Measurements from ENCODE around the gene SSC4D. TPM values are rescaled to one million over a fixed set of nuclear protein-coding genes. Genes with fewer than 3 reads are reported as not detected.

The SSC4D gene
- total and polyA plus RNA-seq, 9 of the 15 experiments (the other 6 are each of a cell fraction or from before 2014, with no cell fraction given), result 0.06 to 1.1 (median 0.85) TPM; not detected in 1

DNA sequence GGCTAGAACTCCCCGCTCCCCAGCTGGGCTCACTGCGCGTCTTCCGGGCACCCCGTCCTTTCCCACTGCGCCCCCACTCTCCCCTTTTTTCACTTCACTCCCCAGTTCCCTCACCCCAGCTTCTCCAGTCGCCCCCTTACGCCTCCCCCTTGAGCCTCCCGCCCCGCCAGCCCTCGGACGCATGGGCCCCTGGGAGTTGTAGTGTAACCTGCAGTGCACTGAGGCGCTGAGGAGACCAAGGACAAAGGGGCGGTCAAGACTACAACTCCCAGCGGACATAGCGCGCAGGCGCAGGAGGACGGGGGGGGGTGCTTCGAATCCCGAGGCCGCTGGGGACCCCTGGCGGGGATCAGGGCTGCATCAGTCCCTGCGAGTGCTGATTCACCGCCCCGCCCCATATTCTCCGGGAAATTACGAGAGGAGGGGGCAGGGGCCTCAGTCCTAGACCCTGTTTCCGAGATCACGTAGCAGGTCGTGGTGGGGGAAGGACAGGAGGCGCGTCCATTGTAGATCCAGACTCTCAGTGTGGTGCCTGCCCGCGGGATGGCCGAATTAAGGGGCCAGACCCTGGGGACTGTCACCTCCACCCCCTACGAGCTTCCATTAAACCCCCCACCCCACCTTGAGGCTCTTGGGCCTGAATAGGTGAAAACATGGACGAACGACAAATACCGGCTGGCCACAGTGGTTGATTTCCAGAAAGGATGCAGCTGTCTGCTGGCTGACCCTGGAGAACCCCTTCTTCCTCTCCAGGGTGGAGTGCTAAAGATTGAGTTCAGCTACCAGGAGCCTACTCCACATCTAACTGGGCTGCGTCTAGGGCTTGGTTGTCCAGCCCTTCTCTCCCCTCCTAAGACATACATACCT is 50.2 kb downstream of the SSC4D start (continued):
- TF ChIP-seq, protein P1, sequence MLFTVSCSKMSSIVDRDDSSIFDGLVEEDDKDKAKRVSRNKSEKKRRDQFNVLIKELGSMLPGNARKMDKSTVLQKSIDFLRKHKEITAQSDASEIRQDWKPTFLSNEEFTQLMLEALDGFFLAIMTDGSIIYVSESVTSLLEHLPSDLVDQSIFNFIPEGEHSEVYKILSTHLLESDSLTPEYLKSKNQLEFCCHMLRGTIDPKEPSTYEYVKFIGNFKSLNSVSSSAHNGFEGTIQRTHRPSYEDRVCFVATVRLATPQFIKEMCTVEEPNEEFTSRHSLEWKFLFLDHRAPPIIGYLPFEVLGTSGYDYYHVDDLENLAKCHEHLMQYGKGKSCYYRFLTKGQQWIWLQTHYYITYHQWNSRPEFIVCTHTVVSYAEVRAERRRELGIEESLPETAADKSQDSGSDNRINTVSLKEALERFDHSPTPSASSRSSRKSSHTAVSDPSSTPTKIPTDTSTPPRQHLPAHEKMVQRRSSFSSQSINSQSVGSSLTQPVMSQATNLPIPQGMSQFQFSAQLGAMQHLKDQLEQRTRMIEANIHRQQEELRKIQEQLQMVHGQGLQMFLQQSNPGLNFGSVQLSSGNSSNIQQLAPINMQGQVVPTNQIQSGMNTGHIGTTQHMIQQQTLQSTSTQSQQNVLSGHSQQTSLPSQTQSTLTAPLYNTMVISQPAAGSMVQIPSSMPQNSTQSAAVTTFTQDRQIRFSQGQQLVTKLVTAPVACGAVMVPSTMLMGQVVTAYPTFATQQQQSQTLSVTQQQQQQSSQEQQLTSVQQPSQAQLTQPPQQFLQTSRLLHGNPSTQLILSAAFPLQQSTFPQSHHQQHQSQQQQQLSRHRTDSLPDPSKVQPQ (CRISPR knock-in tag; IDR thresholded peaks at IDR 0.05; ENCODE audit: borderline replicate concordance), result no peak
- TF ChIP-seq ZNF354B (CRISPR knock-in tag; IDR thresholded peaks at IDR 0.05) (no peak), TRIM24 (IDR thresholded peaks at IDR 0.05) (no peak), ZNF717 (CRISPR knock-in tag; IDR thresholded peaks at IDR 0.05) (no peak), MIER1 (IDR thresholded peaks at IDR 0.05; ENCODE audit: low read depth) (0 out of 2 replicates have a peak, but pooled peaks have one; percentile 28), PPARD (CRISPR knock-in tag; IDR thresholded peaks at IDR 0.05) (no peak), BDP1 (IDR thresholded peaks at IDR 0.05; ENCODE audit: insufficient read depth, insufficient read length) (no peak), PHB2 (IDR thresholded peaks at IDR 0.05; ENCODE audit: low read depth) (no peak; the same call in 1 of the 2 replicates), NR4A1 (CRISPR knock-in tag; IDR thresholded peaks at IDR 0.05) (no peak), NR4A1 (tag; IDR thresholded peaks at IDR 0.05) (peak; percentile 57; the same call in 1 of the 2 replicates), JUND (IDR thresholded peaks at IDR 0.05; ENCODE audit: borderline replicate concordance, low read depth, low read length) (peak; percentile 87), JUND (tag; IDR thresholded peaks at IDR 0.05; ENCODE audit: borderline replicate concordance, low read depth, low read length) (peak; percentile 64; the same call in 1 of the 3 replicates), RHOXF2B (CRISPR knock-in tag; conservative IDR thresholded peaks at IDR 0.05) (no peak), LEF1 (IDR thresholded peaks at IDR 0.05) (peak; percentile 70), RFX7 (CRISPR knock-in tag; IDR thresholded peaks at IDR 0.05) (no peak), NEUROD1 (IDR thresholded peaks at IDR 0.05; ENCODE audit: borderline replicate concordance, low read depth, low read length, partially characterized antibody) (peak; percentile 52), ELF1 (tag; IDR thresholded peaks at IDR 0.05) (no peak), SRSF3 (IDR thresholded peaks at IDR 0.05; ENCODE audit: insufficient read depth, low read length) (no peak)
- TF ChIP-seq, protein P2, sequence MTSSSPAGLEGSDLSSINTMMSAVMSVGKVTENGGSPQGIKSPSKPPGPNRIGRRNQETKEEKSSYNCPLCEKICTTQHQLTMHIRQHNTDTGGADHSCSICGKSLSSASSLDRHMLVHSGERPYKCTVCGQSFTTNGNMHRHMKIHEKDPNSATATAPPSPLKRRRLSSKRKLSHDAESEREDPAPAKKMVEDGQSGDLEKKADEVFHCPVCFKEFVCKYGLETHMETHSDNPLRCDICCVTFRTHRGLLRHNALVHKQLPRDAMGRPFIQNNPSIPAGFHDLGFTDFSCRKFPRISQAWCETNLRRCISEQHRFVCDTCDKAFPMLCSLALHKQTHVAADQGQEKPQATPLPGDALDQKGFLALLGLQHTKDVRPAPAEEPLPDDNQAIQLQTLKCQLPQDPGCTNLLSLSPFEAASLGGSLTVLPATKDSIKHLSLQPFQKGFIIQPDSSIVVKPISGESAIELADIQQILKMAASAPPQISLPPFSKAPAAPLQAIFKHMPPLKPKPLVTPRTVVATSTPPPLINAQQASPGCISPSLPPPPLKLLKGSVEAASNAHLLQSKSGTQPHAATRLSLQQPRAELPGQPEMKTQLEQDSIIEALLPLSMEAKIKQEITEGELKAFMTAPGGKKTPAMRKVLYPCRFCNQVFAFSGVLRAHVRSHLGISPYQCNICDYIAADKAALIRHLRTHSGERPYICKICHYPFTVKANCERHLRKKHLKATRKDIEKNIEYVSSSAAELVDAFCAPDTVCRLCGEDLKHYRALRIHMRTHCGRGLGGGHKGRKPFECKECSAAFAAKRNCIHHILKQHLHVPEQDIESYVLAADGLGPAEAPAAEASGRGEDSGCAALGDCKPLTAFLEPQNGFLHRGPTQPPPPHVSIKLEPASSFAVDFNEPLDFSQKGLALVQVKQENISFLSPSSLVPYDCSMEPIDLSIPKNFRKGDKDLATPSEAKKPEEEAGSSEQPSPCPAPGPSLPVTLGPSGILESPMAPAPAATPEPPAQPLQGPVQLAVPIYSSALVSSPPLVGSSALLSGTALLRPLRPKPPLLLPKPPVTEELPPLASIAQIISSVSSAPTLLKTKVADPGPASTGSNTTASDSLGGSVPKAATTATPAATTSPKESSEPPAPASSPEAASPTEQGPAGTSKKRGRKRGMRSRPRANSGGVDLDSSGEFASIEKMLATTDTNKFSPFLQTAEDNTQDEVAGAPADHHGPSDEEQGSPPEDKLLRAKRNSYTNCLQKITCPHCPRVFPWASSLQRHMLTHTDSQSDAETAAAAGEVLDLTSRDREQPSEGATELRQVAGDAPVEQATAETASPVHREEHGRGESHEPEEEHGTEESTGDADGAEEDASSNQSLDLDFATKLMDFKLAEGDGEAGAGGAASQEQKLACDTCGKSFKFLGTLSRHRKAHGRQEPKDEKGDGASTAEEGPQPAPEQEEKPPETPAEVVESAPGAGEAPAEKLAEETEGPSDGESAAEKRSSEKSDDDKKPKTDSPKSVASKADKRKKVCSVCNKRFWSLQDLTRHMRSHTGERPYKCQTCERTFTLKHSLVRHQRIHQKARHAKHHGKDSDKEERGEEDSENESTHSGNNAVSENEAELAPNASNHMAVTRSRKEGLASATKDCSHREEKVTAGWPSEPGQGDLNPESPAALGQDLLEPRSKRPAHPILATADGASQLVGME (CRISPR knock-in tag; IDR thresholded peaks at IDR 0.05), result 0 out of 2 replicates have a peak, but pooled peaks have one; percentile 18
- TF ChIP-seq, protein P3, sequence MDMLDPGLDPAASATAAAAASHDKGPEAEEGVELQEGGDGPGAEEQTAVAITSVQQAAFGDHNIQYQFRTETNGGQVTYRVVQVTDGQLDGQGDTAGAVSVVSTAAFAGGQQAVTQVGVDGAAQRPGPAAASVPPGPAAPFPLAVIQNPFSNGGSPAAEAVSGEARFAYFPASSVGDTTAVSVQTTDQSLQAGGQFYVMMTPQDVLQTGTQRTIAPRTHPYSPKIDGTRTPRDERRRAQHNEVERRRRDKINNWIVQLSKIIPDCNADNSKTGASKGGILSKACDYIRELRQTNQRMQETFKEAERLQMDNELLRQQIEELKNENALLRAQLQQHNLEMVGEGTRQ (CRISPR knock-in tag; IDR thresholded peaks at IDR 0.05), result no peak

Data from K562 (cell line).